ENCODE measurements around the gene MSI2.

MSI2 gene

GRCh38 chr17:57340160-57340981 lies 84.0 kb downstream of the MSI2 start:
- TF ChIP-seq CTCF (conservative IDR thresholded peaks at IDR 0.05; ENCODE audit: low read depth, low read length): no peak
- no peak overlapping the region for H3K4me3 ChIP-seq (ENCODE audit: low read depth, low read length)
- DNase-seq (ENCODE audit: low read depth): no peak

- peak; percentile 55 for DNase-seq (ENCODE audit: low read depth)
- H3K4me3 ChIP-seq (ENCODE audit: low read depth, low read length): no peak overlapping the region
- peak; percentile 7 for TF ChIP-seq CTCF (conservative IDR thresholded peaks at IDR 0.05; ENCODE audit: low read depth, low read length)
Measured at GRCh38 chr17:57341611-57342540, 85.6 kb downstream of the MSI2 start.

GRCh38 chr17:57342963-57343589 lies 86.8 kb downstream of the MSI2 start:
- DNase-seq (ENCODE audit: low read depth): no peak
- TF ChIP-seq CTCF (conservative IDR thresholded peaks at IDR 0.05; ENCODE audit: low read depth, low read length): no peak
- H3K4me3 ChIP-seq (ENCODE audit: low read depth, low read length): no peak overlapping the region

GRCh38 chr17:57343717-57344116 lies 87.4 kb downstream of the MSI2 start:
- no peak for DNase-seq (ENCODE audit: low read depth)
- TF ChIP-seq CTCF (conservative IDR thresholded peaks at IDR 0.05; ENCODE audit: low read depth, low read length): no peak
- no peak overlapping the region for H3K4me3 ChIP-seq (ENCODE audit: low read depth, low read length)

- H3K4me3 ChIP-seq (ENCODE audit: low read depth, low read length): no peak overlapping the region
- no peak for TF ChIP-seq CTCF (conservative IDR thresholded peaks at IDR 0.05; ENCODE audit: low read depth, low read length)
- no peak for DNase-seq (ENCODE audit: low read depth)
Measured at GRCh38 chr17:57344261-57344660, 87.9 kb downstream of the MSI2 start.

GRCh38 chr17:57349541-57350247 lies 93.4 kb downstream of the MSI2 start:
- H3K4me3 ChIP-seq (ENCODE audit: low read depth, low read length): no peak overlapping the region
- no peak for TF ChIP-seq CTCF (conservative IDR thresholded peaks at IDR 0.05; ENCODE audit: low read depth, low read length)
- no peak for DNase-seq (ENCODE audit: low read depth)

Measured in choroid plexus epithelial cell (primary cell).